ENCODE measurements around the gene RAB30. TPM values are rescaled to one million over a fixed set of nuclear protein-coding genes. Genes with fewer than 3 reads are reported as not detected.

RAB30 gene
- total RNA-seq (2013) = 0.81 TPM
- polyA plus RNA-seq = under 1 TPM; 0.11 to 0.67 (median 0.54) TPM
- polyA minus RNA-seq = 0.69 and 0.72 TPM in 2 replicates
- 0.56 to 7.0 (median 1.8) reads per million in 11 experiments for total RNA-seq

GRCh38 chr11:83071567-83072349 lies at the start of gene RAB30:
Gene RAB30 (minus strand): TSS chr11:83071897. CDS start chr11:82997316, 74,581 bp downstream.
- Histone ChIP-seq H4K20me1 (ENCODE audit: insufficient read depth, low read length) (no peaks in the 10 kb centered on the region), H3K4me2 (replicated peaks; ENCODE audit: extremely low read depth, low read length, poor library complexity, severe bottlenecking) (peak within 1 kb of the TSS; percentile 100), H2AFZ (ENCODE audit: insufficient read depth, low read depth, low read length, poor library complexity, severe bottlenecking) (peak within 1 kb of the TSS; percentile 94), H3K4me1 (ENCODE audit: control insufficient read depth in 1 of 2, insufficient read depth in 2 of 2, low read length in 2 of 2) (peaks cover 21 to 34% of the 10 kb centered on the region in 2 donors), H3K9ac (ENCODE audit: insufficient read depth, low read length, poor library complexity, severe bottlenecking) (peak within 1 kb of the TSS; percentile 84), H3K27me3 (ENCODE audit: control insufficient read depth in 2 of 2, insufficient read depth in 2 of 2, low read length in 2 of 2) (peaks cover 29 to 35% of the 10 kb centered on the region in 2 donors), H3K79me2 (ENCODE audit: insufficient read depth, low read length) (peaks cover 28% of the 10 kb centered on the region), H3K4me3 (replicated peaks in 1 of 3; ENCODE audit: low read depth in 2 of 3, low read length in 3 of 3) (peak within 1 kb of the TSS; percentile 47 to 85 (median 80)), H3K36me3 (replicated peaks in 1 of 2; ENCODE audit: control insufficient read depth in 1 of 2, insufficient read depth in 2 of 2, low read length in 2 of 2) (peaks cover 2 to 15% of the 10 kb centered on the region in 2 donors), H3K9me3 (replicated peaks in 1 of 2; ENCODE audit: control insufficient read depth in 1 of 2, insufficient read depth in 1 of 2, low read length in 2 of 2) (no peaks in the 10 kb centered on the region), H3K27ac (ENCODE audit: low read depth in 1 of 2, low read length in 2 of 2) (peak within 1 kb of the TSS; percentile 79 to 92)
- Mint-ChIP-seq H3K36me3 (peaks cover 10 to 16% of the 10 kb centered on the region in 2 donors), H3K9me3 (peaks cover 0 to 6% (median 0%) of the 10 kb centered on the region in 7 donors), H3K27me3 (ENCODE audit: low read depth in 3 of 3) (peaks cover 0 to 11% (median 0%) of the 10 kb centered on the region in 3 donors), H3K27ac (no peak within 1 kb of the TSS), H3K4me3 (no peak within 1 kb of the TSS), H3K4me1 (peaks cover 3% of the 10 kb centered on the region)
- intact Hi-C loops (cut with micrococcal nuclease) = loop anchor here (2.0 to 10.0 kb wide), 7 partner anchors 85 to 216 kb away; partner anchors contain the start of genes PCF11 (in 2 of the 2), ANKRD42 (in 1 of the 2), CCDC90B (in 1 of the 2) and DDIAS (in 1 of the 2)
- DNase-seq = peak; percentile 97 to 99 (median 99)
- 0% methylated on average over 31 of the region's 35 CpGs for WGBS (ENCODE audit: insufficient coverage)
- TF ChIP-seq CTCF (IDR thresholded peaks at IDR 0.05) = no peak

GRCh38 chr11:83120327-83120726 lies 48.6 kb upstream of the RAB30 start:
- Histone ChIP-seq H3K27me3 (ENCODE audit: control insufficient read depth in 2 of 2, insufficient read depth in 2 of 2, low read length in 2 of 2) (no peaks in the 10 kb centered on the region), H3K36me3 (replicated peaks in 1 of 2; ENCODE audit: control insufficient read depth in 1 of 2, insufficient read depth in 2 of 2, low read length in 2 of 2) (no peaks in the 10 kb centered on the region), H3K4me3 (replicated peaks in 1 of 3; ENCODE audit: low read depth in 2 of 3, low read length in 3 of 3) (no peak overlapping the region), H3K79me2 (ENCODE audit: insufficient read depth, low read length) (peaks cover 6% of the 10 kb centered on the region), H4K20me1 (ENCODE audit: insufficient read depth, low read length) (no peaks in the 10 kb centered on the region), H3K27ac (ENCODE audit: low read depth in 1 of 2, low read length in 2 of 2) (no peak overlapping the region), H3K9ac (ENCODE audit: insufficient read depth, low read length, poor library complexity, severe bottlenecking) (no peak overlapping the region), H3K4me2 (replicated peaks; ENCODE audit: extremely low read depth, low read length, poor library complexity, severe bottlenecking) (no peak overlapping the region), H3K4me1 (ENCODE audit: control insufficient read depth in 1 of 2, insufficient read depth in 2 of 2, low read length in 2 of 2) (peaks cover 22 to 24% of the 10 kb centered on the region in 2 donors), H3K9me3 (replicated peaks in 1 of 2; ENCODE audit: control insufficient read depth in 1 of 2, insufficient read depth in 1 of 2, low read length in 2 of 2) (no peaks in the 10 kb centered on the region), H2AFZ (ENCODE audit: insufficient read depth, low read depth, low read length, poor library complexity, severe bottlenecking) (no peak overlapping the region)
- intact Hi-C loops (cut with micrococcal nuclease) = no loop called here
- Mint-ChIP-seq H3K9me3 (no peaks in the 10 kb centered on the region), H3K4me1 (peaks cover 38% of the 10 kb centered on the region), H3K36me3 (no peaks in the 10 kb centered on the region), H3K27ac (peak overlapping the region in 1 of 7 donors; percentile 52), H3K27me3 (ENCODE audit: low read depth in 3 of 3) (peaks cover 1 to 3% (median 1%) of the 10 kb centered on the region in 3 donors), H3K4me3 (no peak overlapping the region)
- no peak for DNase-seq
- TF ChIP-seq CTCF (IDR thresholded peaks at IDR 0.05) = no peak

Measured in CD14-positive monocyte (primary cell).